ENCODE data around the gene EXOSC1. TPM values are rescaled to one million over a fixed set of nuclear protein-coding genes. Genes with fewer than 3 reads are reported as not detected.

EXOSC1 gene, protein sequence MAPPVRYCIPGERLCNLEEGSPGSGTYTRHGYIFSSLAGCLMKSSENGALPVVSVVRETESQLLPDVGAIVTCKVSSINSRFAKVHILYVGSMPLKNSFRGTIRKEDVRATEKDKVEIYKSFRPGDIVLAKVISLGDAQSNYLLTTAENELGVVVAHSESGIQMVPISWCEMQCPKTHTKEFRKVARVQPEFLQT
- total RNA-seq (10 to 100 TPM; 28.8 to 29.7 TPM), total RNA-seq (24.4 to 62.3 (median 46.4) reads per million in 172 experiments)
- polyA plus RNA-seq (2013, experiment 1 of 2) = 43.3 TPM
- polyA plus RNA-seq (2013, experiment 2 of 2) = 42.6 TPM

DNA sequence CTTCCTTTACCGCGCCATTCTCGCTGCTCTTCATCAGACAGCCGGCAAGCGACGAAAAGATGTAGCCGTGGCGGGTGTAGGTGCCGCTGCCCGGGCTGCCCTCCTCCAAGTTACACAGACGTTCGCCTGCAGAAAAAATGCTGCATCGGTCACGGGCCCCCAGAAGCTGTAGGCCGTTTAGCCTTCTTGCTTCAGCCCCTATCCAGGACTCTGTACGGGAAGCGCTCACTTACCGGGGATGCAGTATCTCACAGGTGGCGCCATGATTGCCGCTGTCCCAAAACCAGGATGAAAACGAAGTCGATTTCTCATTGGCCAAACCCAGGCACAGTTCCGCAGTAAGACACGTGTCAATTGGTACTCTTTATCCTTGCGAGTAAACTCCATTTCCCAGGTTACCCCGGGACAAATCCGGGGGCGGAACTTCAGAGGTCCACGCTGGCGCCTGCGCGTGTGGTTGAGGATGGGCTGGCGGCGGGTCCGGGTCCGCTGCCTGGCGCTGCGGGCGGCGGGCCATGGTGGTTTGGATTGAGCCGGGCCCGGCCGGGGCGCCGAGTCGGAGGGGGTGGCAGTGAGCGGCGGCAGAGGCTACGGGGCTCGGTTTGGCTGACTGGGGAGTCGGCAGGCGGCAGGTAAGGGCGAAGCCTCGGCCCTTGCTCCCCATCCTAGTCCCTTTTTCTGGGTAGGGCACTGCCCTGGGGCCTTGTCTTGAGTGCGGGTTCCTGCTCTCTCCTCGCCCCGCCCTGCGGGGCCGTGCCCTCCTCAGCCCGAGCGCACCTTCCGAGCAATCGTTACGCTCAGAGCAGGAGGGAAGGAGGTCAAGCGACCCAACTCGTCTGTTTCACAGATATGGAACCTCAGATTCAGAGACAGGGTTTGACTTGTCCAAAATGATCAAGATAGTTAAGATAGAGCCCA, at the start of gene EXOSC1, which contains the start of gene ZDHHC16:
EXOSC1 (minus strand) TSS at position 285 of the 918 bp plus-strand sequence; CDS start at position 264, 21 bp downstream.
ZDHHC16 (plus strand) TSS at position 454 of the 918 bp plus-strand sequence. CDS start 5,501 bp downstream, outside the sequence.
- DNase-seq (peak; percentile 73 to 95 (median 86)), ATAC-seq (ENCODE audit: poor library complexity) (peak; percentile 97)
- H3K4me1 ChIP-seq (ENCODE audit: insufficient read depth, low read length) = peaks cover 33% of the 10 kb centered on the region
- no peaks in the 10 kb centered on the region for H3K27me3 ChIP-seq (ENCODE audit: control insufficient read depth in 1 of 2, insufficient read depth in 2 of 2, low read length in 2 of 2)
- POLR2A ChIA-PET = interaction anchor here (0.6 to 1.0 kb wide), 2 partner anchors 13 to 45 kb away, joined by 3 read pairs; partner anchors contain the start of gene RRP12
- Mint-ChIP-seq H3K4me1 (ENCODE audit: low read depth) (peaks cover 53% of the 10 kb centered on the region), H3K9me3 (no peaks in the 10 kb centered on the region), H3K4me3 (peak within 1 kb of the TSS; percentile 100), H3K27ac (peak within 1 kb of the TSS; percentile 95), H3K27me3 (no peaks in the 10 kb centered on the region), H3K36me3 (ENCODE audit: low read depth) (peaks cover 47% of the 10 kb centered on the region)
- peak within 1 kb of the TSS; percentile 57 to 73 for H3K27ac ChIP-seq (ENCODE audit: low read depth in 1 of 2, low read length in 2 of 2)
- TF ChIP-seq, protein P1, sequence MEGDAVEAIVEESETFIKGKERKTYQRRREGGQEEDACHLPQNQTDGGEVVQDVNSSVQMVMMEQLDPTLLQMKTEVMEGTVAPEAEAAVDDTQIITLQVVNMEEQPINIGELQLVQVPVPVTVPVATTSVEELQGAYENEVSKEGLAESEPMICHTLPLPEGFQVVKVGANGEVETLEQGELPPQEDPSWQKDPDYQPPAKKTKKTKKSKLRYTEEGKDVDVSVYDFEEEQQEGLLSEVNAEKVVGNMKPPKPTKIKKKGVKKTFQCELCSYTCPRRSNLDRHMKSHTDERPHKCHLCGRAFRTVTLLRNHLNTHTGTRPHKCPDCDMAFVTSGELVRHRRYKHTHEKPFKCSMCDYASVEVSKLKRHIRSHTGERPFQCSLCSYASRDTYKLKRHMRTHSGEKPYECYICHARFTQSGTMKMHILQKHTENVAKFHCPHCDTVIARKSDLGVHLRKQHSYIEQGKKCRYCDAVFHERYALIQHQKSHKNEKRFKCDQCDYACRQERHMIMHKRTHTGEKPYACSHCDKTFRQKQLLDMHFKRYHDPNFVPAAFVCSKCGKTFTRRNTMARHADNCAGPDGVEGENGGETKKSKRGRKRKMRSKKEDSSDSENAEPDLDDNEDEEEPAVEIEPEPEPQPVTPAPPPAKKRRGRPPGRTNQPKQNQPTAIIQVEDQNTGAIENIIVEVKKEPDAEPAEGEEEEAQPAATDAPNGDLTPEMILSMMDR (IDR thresholded peaks at IDR 0.05) = no peak
- CTCF ChIA-PET = no interaction called here
- peak within 1 kb of the TSS; percentile 78 for H3K4me3 ChIP-seq (ENCODE audit: low read length)
- peaks cover 14% of the 10 kb centered on the region for H3K36me3 ChIP-seq (ENCODE audit: insufficient read depth, low read length)
- intact Hi-C loops (cut with DNase I, micrococcal nuclease) = loop anchor here (1.0 to 5.0 kb wide), 7 partner anchors 19 to 186 kb away; partner anchors contain the start of genes MMS19 (in 1 of the 2), MORN4 (in 1 of the 2), PGAM1 (in 1 of the 2) and RRP12 (in 1 of the 2)
- no peaks in the 10 kb centered on the region for H3K9me3 ChIP-seq (ENCODE audit: control insufficient read depth in 1 of 2, insufficient read depth in 1 of 2, low read length in 2 of 2)

DNA sequence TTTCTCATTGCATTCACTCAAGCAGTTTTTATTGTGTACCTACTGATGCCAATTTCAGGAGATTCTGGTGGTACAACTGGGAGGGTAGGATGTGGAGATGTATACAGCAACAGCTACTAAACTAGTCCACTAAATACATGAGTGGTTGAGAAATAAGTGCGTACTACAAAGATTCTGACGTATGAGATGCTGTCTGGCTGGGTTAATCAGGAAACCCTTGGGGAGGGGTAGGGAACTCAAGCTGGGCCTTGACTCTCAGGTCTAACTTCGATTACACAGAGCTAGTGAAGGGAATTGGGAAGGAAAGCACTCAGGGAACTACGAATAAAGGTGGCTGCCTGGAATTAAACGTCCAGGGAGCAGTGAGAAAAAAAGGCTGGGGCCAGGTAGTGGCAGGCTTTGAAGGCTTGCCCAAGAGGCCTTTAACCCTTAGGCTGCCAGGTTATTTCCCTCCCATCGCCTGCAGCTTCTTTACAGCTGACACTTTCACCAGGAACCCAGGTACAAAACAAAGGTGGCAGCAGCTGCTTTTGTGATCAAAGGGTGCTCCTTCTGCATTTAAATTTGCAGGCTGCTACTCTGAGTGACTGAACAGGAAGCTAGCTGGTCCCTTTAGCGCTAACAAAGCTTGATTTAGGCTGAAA, 49.2 kb upstream of the EXOSC1 start:
- H3K27me3 Mint-ChIP-seq = peaks cover 3% of the 10 kb centered on the region
- no peaks in the 10 kb centered on the region for H3K9me3 Mint-ChIP-seq
- Histone ChIP-seq H3K36me3 (ENCODE audit: insufficient read depth, low read length) (peaks cover 5% of the 10 kb centered on the region), H3K27me3 (ENCODE audit: control insufficient read depth in 1 of 2, insufficient read depth in 2 of 2, low read length in 2 of 2) (no peaks in the 10 kb centered on the region), H3K27ac (ENCODE audit: low read depth in 1 of 2, low read length in 2 of 2) (peak overlapping the region; percentile 24 to 50), H3K4me1 (ENCODE audit: insufficient read depth, low read length) (peaks cover 43% of the 10 kb centered on the region), H3K4me3 (ENCODE audit: low read length) (no peak overlapping the region), H3K9me3 (ENCODE audit: control insufficient read depth in 1 of 2, insufficient read depth in 1 of 2, low read length in 2 of 2) (no peaks in the 10 kb centered on the region)
- ATAC-seq (ENCODE audit: poor library complexity) (peak; percentile 35), DNase-seq (peak in 7 of 14 experiments; percentile 13 to 73 (median 40))
- intact Hi-C loops (cut with DNase I, micrococcal nuclease) = loop anchor here (1.0 to 10.0 kb wide), 8 partner anchors 32 to 1930 kb away; partner anchors contain the start of genes LCOR (in 1 of the 2), PGAM1 (in 1 of the 2), RRP12 (in 1 of the 2) and ZFYVE27 (in 1 of the 2)
- TF ChIP-seq, protein P1 (IDR thresholded peaks at IDR 0.05) = no peak
- H3K36me3 Mint-ChIP-seq (ENCODE audit: low read depth) = peaks cover 35% of the 10 kb centered on the region
- H3K4me3 Mint-ChIP-seq = peak overlapping the region; percentile 76
- CTCF ChIA-PET = interaction anchor here (0.7 to 1.3 kb wide), 2 partner anchors 27 to 31 kb away, joined by 3 read pairs; no protein-coding TSS in a partner anchor
- peak overlapping the region; percentile 91 for H3K27ac Mint-ChIP-seq
- peaks cover 53% of the 10 kb centered on the region for H3K4me1 Mint-ChIP-seq (ENCODE audit: low read depth)
- POLR2A ChIA-PET = interaction anchor here (1.1 kb wide), 1 partner anchor 11 kb away, joined by 3 read pairs; no protein-coding TSS in a partner anchor

All from CD4-positive, alpha-beta T cell (primary cell).